HCT116 (cell line): ENCODE measurements around the gene HHATL.

Experiments
- CBX3 ChIP-seq: IDR thresholded peaks from 2 replicates; pipeline ENCODE4 v1.6.1; 2012; ENCODE audit warnings: low read depth
- CEBPB ChIP-seq: IDR thresholded peaks from 2 replicates; pipeline ENCODE4 v1.6.1; 2012; ENCODE audit warnings: low read depth
- POLR2A ChIP-seq: IDR thresholded peaks from 2 replicates; pipeline ENCODE4 v1.7.0; 2011; ENCODE audit warnings: borderline replicate concordance; ENCODE audit not compliant: insufficient read depth, insufficient read length; ENCODE audit errors: extremely low read depth
- SP1 ChIP-seq: IDR thresholded peaks from 2 replicates; pipeline ENCODE4 v1.6.1; 2012; ENCODE audit warnings: low read depth
- TCF7L2 ChIP-seq: IDR thresholded peaks from 2 replicates; pipeline ENCODE4 v1.7.0; 2011; ENCODE audit warnings: borderline replicate concordance, inconsistent platforms; ENCODE audit not compliant: insufficient read depth, insufficient read length; ENCODE audit errors: extremely low read depth
- ZFX ChIP-seq: fragments of 450-650 bp; IDR thresholded peaks from 2 replicates; pipeline ENCODE4 v1.6.1; 2017
- TF ChIP-seq, protein P1 (sequence below), 3 experiments: fragments of 200-600 bp in 1 of 3; sonication (generic) in 1 of 3; IDR thresholded peaks in 2 of 3; conservative IDR thresholded peaks in 1 of 3; 2 replicates each; pipeline ENCODE4 v1.5.1; 2012 to 2017; ENCODE audit warnings: low read depth in 2 of 3, low read length in 2 of 3, antibody characterized with exemption in 1 of 3, borderline replicate concordance in 1 of 3, control low read depth in 1 of 3, mild to moderate bottlenecking in 1 of 3, mixed read lengths in 1 of 3, mixed run types in 1 of 3, moderate library complexity in 1 of 3; ENCODE audit not compliant: insufficient read depth in 1 of 3
- TF ChIP-seq, protein P2 (sequence below): IDR thresholded peaks from 2 replicates; pipeline ENCODE4 v1.6.1; 2011; ENCODE audit warnings: mild to moderate bottlenecking, low read length, moderate library complexity; ENCODE audit not compliant: insufficient replicate concordance; ENCODE audit errors: extremely low read depth

DNA sequence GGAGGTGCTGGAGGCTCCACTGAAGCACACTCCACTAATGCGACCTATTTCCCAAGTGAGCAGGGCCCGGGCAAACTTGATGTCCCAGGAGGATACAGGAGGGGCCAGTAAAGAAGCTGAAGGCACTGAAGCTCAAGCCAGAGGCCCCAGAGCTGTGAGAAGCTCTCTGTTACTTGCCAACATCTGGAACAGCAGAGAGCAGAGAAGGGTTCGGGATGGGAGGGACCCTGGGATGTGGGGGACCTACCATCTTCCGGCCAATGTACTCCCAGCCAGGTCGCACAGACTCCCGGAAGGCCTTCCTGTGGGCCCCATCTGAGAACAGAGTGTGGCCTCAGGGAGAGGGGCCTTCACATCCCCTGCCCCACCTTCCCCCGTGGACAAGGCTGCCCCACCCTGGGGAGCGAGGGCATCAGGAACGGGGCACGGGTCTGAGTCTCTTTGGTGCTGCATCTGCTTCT lies 3.1 kb downstream of the HHATL start:
- TF ChIP-seq, protein P1, sequence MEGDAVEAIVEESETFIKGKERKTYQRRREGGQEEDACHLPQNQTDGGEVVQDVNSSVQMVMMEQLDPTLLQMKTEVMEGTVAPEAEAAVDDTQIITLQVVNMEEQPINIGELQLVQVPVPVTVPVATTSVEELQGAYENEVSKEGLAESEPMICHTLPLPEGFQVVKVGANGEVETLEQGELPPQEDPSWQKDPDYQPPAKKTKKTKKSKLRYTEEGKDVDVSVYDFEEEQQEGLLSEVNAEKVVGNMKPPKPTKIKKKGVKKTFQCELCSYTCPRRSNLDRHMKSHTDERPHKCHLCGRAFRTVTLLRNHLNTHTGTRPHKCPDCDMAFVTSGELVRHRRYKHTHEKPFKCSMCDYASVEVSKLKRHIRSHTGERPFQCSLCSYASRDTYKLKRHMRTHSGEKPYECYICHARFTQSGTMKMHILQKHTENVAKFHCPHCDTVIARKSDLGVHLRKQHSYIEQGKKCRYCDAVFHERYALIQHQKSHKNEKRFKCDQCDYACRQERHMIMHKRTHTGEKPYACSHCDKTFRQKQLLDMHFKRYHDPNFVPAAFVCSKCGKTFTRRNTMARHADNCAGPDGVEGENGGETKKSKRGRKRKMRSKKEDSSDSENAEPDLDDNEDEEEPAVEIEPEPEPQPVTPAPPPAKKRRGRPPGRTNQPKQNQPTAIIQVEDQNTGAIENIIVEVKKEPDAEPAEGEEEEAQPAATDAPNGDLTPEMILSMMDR (IDR thresholded peaks at IDR 0.05 in 2 of 3, conservative IDR thresholded peaks at IDR 0.05 in 1 of 3; ENCODE audit: borderline replicate concordance in 1 of 3, insufficient read depth in 1 of 3, low read depth in 2 of 3, low read length in 2 of 3): no peak
- no peak for TF ChIP-seq POLR2A
- TF ChIP-seq CEBPB: no peak
- no peak for TF ChIP-seq TCF7L2
- no peak for TF ChIP-seq CBX3
- TF ChIP-seq, protein P2, sequence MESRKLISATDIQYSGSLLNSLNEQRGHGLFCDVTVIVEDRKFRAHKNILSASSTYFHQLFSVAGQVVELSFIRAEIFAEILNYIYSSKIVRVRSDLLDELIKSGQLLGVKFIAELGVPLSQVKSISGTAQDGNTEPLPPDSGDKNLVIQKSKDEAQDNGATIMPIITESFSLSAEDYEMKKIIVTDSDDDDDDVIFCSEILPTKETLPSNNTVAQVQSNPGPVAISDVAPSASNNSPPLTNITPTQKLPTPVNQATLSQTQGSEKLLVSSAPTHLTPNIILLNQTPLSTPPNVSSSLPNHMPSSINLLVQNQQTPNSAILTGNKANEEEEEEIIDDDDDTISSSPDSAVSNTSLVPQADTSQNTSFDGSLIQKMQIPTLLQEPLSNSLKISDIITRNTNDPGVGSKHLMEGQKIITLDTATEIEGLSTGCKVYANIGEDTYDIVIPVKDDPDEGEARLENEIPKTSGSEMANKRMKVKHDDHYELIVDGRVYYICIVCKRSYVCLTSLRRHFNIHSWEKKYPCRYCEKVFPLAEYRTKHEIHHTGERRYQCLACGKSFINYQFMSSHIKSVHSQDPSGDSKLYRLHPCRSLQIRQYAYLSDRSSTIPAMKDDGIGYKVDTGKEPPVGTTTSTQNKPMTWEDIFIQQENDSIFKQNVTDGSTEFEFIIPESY: no peak
- no peak for TF ChIP-seq SP1
- no peak for TF ChIP-seq ZFX
